HG03432 (cell line): ENCODE results near the gene GCC2.
A peak's percentile ranks its signal among the peaks of the same experiment; 100 is the strongest.
"Not testable (repeated sequence)": the region's sequence is repeated elsewhere in the genome, so short reads cannot be mapped to it uniquely, and the experiment has no call there.

Experiments
- ATAC-seq: cut with Tn5 transposase; IDR thresholded peaks from one replicate; pipeline ENCODE4 v1.9.1; 2021; ENCODE audit warnings: mild to moderate bottlenecking, moderate library complexity; ENCODE audit not compliant: unreplicated experiment

Gene GCC2

GRCh38 chr2:108436976-108437375 is 12.0 kb upstream of the GCC2 start:
- no peak for ATAC-seq

- no peak for ATAC-seq
Observed at GRCh38 chr2:108441712-108442111, 7.3 kb upstream of the GCC2 start.

GRCh38 chr2:108444941-108445840 is 3.8 kb upstream of the GCC2 start:
- ATAC-seq = no peak

- ATAC-seq = no peak
Observed at GRCh38 chr2:108446703-108447102, 2.3 kb upstream of the GCC2 start.

- ATAC-seq = no peak
Observed at GRCh38 chr2:108447947-108448677, 894 bp upstream of the GCC2 start.

- ATAC-seq = peak; percentile 44
Observed at GRCh38 chr2:108449410-108450130, 564 bp downstream of the GCC2 start.

GRCh38 chr2:108450863-108451262 is 1.9 kb downstream of the GCC2 start:
- no peak for ATAC-seq

- ATAC-seq = no peak
Observed at GRCh38 chr2:108451976-108452375, 3.0 kb downstream of the GCC2 start.

- ATAC-seq = not testable (repeated sequence)
Observed at GRCh38 chr2:108453530-108453929, 4.5 kb downstream of the GCC2 start.

GRCh38 chr2:108454440-108454839 is 5.4 kb downstream of the GCC2 start:
- ATAC-seq = no peak

- no peak for ATAC-seq
Observed at GRCh38 chr2:108455571-108455970, 6.6 kb downstream of the GCC2 start.

- no peak for ATAC-seq
Observed at GRCh38 chr2:108458082-108458481, 9.1 kb downstream of the GCC2 start.

- ATAC-seq = no peak
Observed at GRCh38 chr2:108459441-108459840, 10.4 kb downstream of the GCC2 start.

GRCh38 chr2:108460345-108461037 is 11.5 kb downstream of the GCC2 start:
- ATAC-seq = peak; percentile 86

- no peak for ATAC-seq
Observed at GRCh38 chr2:108477099-108477498, 28.1 kb downstream of the GCC2 start.

- ATAC-seq = no peak
Observed at GRCh38 chr2:108485253-108485652, 36.2 kb downstream of the GCC2 start.

GRCh38 chr2:108490506-108491122 is 41.6 kb downstream of the GCC2 start:
- ATAC-seq = no peak

- no peak for ATAC-seq
Observed at GRCh38 chr2:108491848-108492247, 42.8 kb downstream of the GCC2 start.

GRCh38 chr2:108492364-108492763 is 43.4 kb downstream of the GCC2 start:
- no peak for ATAC-seq

GRCh38 chr2:108496167-108496566 is 47.2 kb downstream of the GCC2 start:
- not testable (repeated sequence) for ATAC-seq
